Tibial artery (tissue), 4 donors: ENCODE results near the gene PHETA2.

ENCODE experiments used
- DNase-seq, 2 donors: peaks; one replicate each; pipeline ENCODE4 v3.0.0-alpha.2; 2019
- H3K27ac ChIP-seq, 2 donors: fragments of 200-600 bp; sonication (generic) in 1 of 2; 1 replicate in 1 of 2; 2 replicates in 1 of 2; pipeline ENCODE4 v1.5.1; 2018 to 2019; ENCODE audit warnings: mild to moderate bottlenecking in 1 of 2
- H3K27me3 ChIP-seq, 2 donors: fragments of 200-600 bp; sonication (generic) in 1 of 2; one replicate each; pipeline versions ENCODE4 v1.5.1 to v1.6.0; 2016 to 2019
- H3K36me3 ChIP-seq, 3 donors: fragments of 200-600 bp; sonication (generic) in 2 of 3; one replicate each; pipeline ENCODE4 v1.5.1; 2016 to 2019; ENCODE audit warnings: mild to moderate bottlenecking in 2 of 3
- H3K4me1 ChIP-seq, 4 donors: fragments of 200-600 bp; sonication (generic) in 2 of 4; 1 replicate in 3 of 4; 2 replicates in 1 of 4; pipeline ENCODE4 v1.5.1; 2016 to 2019
- H3K4me3 ChIP-seq, 2 donors: fragments of 200-600 bp; sonication (generic) in 1 of 2; 1 replicate in 1 of 2; 2 replicates in 1 of 2; pipeline ENCODE4 v1.5.1; 2018 to 2019; ENCODE audit warnings: mild to moderate bottlenecking in 2 of 2
- H3K9me3 ChIP-seq, 3 donors: fragments of 200-600 bp; sonication (generic) in 1 of 3; one replicate each; pipeline ENCODE4 v1.5.1; 2016 to 2019
- CTCF ChIP-seq, 2 experiments: fragments of 200-600 bp in 1 of 2; fragments of 450-650 bp in 1 of 2; IDR thresholded peaks; one replicate each; pipeline ENCODE4 v1.5.1; 2017 to 2019; ENCODE audit warnings: antibody characterized with exemption in 2 of 2, mild to moderate bottlenecking in 1 of 2, moderate library complexity in 1 of 2
- intact Hi-C: fragments of 100-400 bp; cut with DNase I; formaldehyde crosslinking; loops from one replicate; pipeline ENCODE4 v1.15.0; 2023; ENCODE audit warnings: low total_unique reads

Gene PHETA2

GRCh38 chr22:42060489-42060888, 13.6 kb upstream of the PHETA2 start:
- intact Hi-C loops: no loop called here

GRCh38 chr22:42061041-42061440, 13.0 kb upstream of the PHETA2 start:
- Histone ChIP-seq H3K9me3 (peaks cover 0 to 11% (median 3%) of the 10 kb centered on the region in 3 donors), H3K27me3 (no peaks in the 10 kb centered on the region)

More at GRCh38 chr22:42060489-42060888, 13.6 kb upstream of the PHETA2 start:
- H3K4me1 ChIP-seq: no peaks in the 10 kb centered on the region
- DNase-seq: no peak
- H3K27me3 ChIP-seq: no peaks in the 10 kb centered on the region
- TF ChIP-seq CTCF (IDR thresholded peaks at IDR 0.05): no peak
- H3K36me3 ChIP-seq: peaks cover 45 to 71% (median 67%) of the 10 kb centered on the region in 3 donors
- peaks cover 0 to 11% (median 3%) of the 10 kb centered on the region in 3 donors for H3K9me3 ChIP-seq
- no peak overlapping the region for H3K27ac ChIP-seq
- H3K4me3 ChIP-seq: no peak overlapping the region

DNA sequence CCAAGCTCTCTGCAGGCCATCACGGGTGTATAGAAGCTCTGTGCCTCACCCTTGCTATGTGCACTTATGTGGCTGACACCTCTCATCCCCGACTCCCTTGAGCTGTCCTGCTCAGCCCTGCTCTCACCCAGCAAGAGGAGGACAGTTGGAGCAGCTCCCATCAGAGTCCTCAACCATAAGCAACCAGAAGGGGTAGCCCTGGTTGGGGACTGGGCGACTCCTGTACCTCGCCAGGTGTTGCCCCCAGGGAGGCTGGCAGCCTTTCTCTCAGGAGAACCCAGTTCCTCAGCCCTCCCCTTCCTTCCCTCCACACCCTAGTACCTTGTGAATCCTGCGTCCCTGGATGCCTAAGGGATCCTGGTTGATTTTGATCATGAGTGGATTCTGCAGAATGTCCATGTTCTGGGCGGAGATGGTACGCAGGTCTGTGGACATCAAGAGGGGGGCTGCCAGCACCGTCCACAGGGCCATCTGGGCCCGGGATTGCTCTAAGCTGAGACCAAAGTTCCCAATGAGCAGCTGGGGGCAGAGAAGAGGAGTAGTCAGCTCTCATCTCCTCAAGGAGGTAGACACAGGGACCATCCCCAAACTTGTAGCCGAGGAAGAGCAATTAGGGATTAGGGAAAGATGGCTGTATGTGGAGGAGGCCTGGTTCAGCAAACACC, 11.4 kb upstream of the PHETA2 start:
- Histone ChIP-seq H3K4me1 (no peaks in the 10 kb centered on the region), H3K36me3 (peaks cover 57 to 89% (median 88%) of the 10 kb centered on the region in 3 donors), H3K27me3 (no peaks in the 10 kb centered on the region), H3K27ac (no peak overlapping the region), H3K4me3 (no peak overlapping the region), H3K9me3 (no peaks in the 10 kb centered on the region)
- intact Hi-C loops: no loop called here
- TF ChIP-seq CTCF (IDR thresholded peaks at IDR 0.05): no peak
- no peak for DNase-seq

More at GRCh38 chr22:42061041-42061440, 13.0 kb upstream of the PHETA2 start:
- Histone ChIP-seq H3K4me3 (no peak overlapping the region), H3K27ac (no peak overlapping the region), H3K4me1 (no peaks in the 10 kb centered on the region), H3K36me3 (peaks cover 51 to 77% (median 73%) of the 10 kb centered on the region in 3 donors)
- no peak for DNase-seq
- no peak for TF ChIP-seq CTCF (IDR thresholded peaks at IDR 0.05)
- intact Hi-C loops: no loop called here

GRCh38 chr22:42064629-42065028, 9.4 kb upstream of the PHETA2 start:
- Histone ChIP-seq H3K9me3 (no peaks in the 10 kb centered on the region), H3K36me3 (peaks cover 48 to 86% (median 79%) of the 10 kb centered on the region in 3 donors), H3K27ac (no peak overlapping the region), H3K4me1 (peaks cover 0 to 5% (median 1%) of the 10 kb centered on the region in 4 donors), H3K4me3 (no peak overlapping the region), H3K27me3 (no peaks in the 10 kb centered on the region)
- intact Hi-C loops: no loop called here
- DNase-seq: no peak
- TF ChIP-seq CTCF (IDR thresholded peaks at IDR 0.05): no peak

GRCh38 chr22:42065438-42066125, 8.5 kb upstream of the PHETA2 start:
- H3K36me3 ChIP-seq: peaks cover 39 to 76% (median 70%) of the 10 kb centered on the region in 3 donors
- no peak for DNase-seq
- H3K4me1 ChIP-seq: peaks cover 0 to 11% (median 8%) of the 10 kb centered on the region in 4 donors
- no peaks in the 10 kb centered on the region for H3K9me3 ChIP-seq
- intact Hi-C loops: no loop called here
- no peak for TF ChIP-seq CTCF (IDR thresholded peaks at IDR 0.05)
- H3K27me3 ChIP-seq: no peaks in the 10 kb centered on the region
- no peak overlapping the region for H3K4me3 ChIP-seq
- H3K27ac ChIP-seq: no peak overlapping the region
